H1 (cell line): ENCODE data around the gene GALNT2. TPM values are rescaled to one million over a fixed set of nuclear protein-coding genes. Genes with fewer than 3 reads are reported as not detected.

Experiments
- CTCF ChIA-PET: fragments of 300-600 bp; sonication (Branson Sonifier 250); formaldehyde crosslinking; loops from one replicate; lab custom pipeline; 2021; ENCODE audit not compliant: partially characterized antibody; lab: Charles Lee
- POLR2A ChIA-PET: fragments of 300-600 bp; sonication (Branson Sonifier 250); formaldehyde crosslinking; loops from one replicate; lab custom pipeline; 2021; ENCODE audit warnings: inconsistent platforms; ENCODE audit not compliant: partially characterized antibody; lab: Charles Lee
- DNase-seq, 2 experiments: peaks; one replicate each; pipeline versions ENCODE4 v3.0.0 to v3.0.0-alpha.2; 2010 to 2022; ENCODE audit warnings: low spot score in 2 of 2, low read depth in 1 of 2, mixed read lengths in 1 of 2
- FAIRE-seq: peaks from 2 replicates; lab custom pipeline; 2011; peaks lifted over from hg19 to GRCh38; lab: Jason Lieb, UNC
- H2AFZ ChIP-seq: 2 replicates; pipeline ENCODE4 v1.8.1; 2012; ENCODE audit warnings: low read length, inconsistent platforms
- H2AK5ac ChIP-seq: 2 replicates; pipeline ENCODE4 v1.6.1; 2013; ENCODE audit warnings: low read depth, low read length
- H2BK120ac ChIP-seq: replicated peaks from 2 replicates; pipeline ENCODE3; 2013; ENCODE audit warnings: low read depth, low read length, inconsistent platforms
- H2BK12ac ChIP-seq: 2 replicates; pipeline ENCODE4 v1.6.1; 2013; ENCODE audit warnings: low read depth, low read length
- H2BK15ac ChIP-seq: 2 replicates; pipeline ENCODE4 v1.6.1; 2013; ENCODE audit warnings: low read length
- H2BK20ac ChIP-seq: 2 replicates; pipeline ENCODE4 v1.6.1; 2013; ENCODE audit warnings: low read length
- H2BK5ac ChIP-seq: 2 replicates; pipeline ENCODE4 v1.6.1; 2013; ENCODE audit warnings: low read depth, low read length
- H3K14ac ChIP-seq: 2 replicates; pipeline ENCODE4 v1.6.1; 2013; ENCODE audit warnings: inconsistent platforms; ENCODE audit not compliant: insufficient read length
- H3K18ac ChIP-seq: 2 replicates; pipeline ENCODE4 v1.6.1; 2013; ENCODE audit warnings: low read length; ENCODE audit errors: extremely low read depth
- H3K23ac ChIP-seq: 2 replicates; pipeline ENCODE4 v1.6.1; 2013; ENCODE audit warnings: inconsistent platforms; ENCODE audit not compliant: insufficient read length
- H3K23me2 ChIP-seq: 2 replicates; pipeline ENCODE4 v1.6.1; 2013; ENCODE audit warnings: low read depth, low read length
- H3K27ac ChIP-seq: 2 replicates; pipeline ENCODE4 v1.6.1; 2011; ENCODE audit warnings: low read depth, low read length, inconsistent platforms
- H3K27me3 ChIP-seq, 4 experiments: replicated peaks in 1 of 4; 1 replicate in 1 of 4; 2 replicates in 3 of 4; pipeline versions ENCODE4 v1.6.1 to v1.8.1; 2011 to 2013; ENCODE audit warnings: low read length in 3 of 4, mild to moderate bottlenecking in 3 of 4, inconsistent platforms in 2 of 4, mixed read lengths in 2 of 4, moderate library complexity in 1 of 4; ENCODE audit not compliant: control insufficient read depth in 3 of 4, insufficient read depth in 3 of 4; ENCODE audit errors: extremely low read depth in 1 of 4
- H3K36me3 ChIP-seq, 4 experiments: 2 replicates each; pipeline versions ENCODE4 v1.6.1 to v1.8.1; 2011 to 2013; ENCODE audit warnings: mild to moderate bottlenecking in 4 of 4, low read length in 3 of 4, moderate library complexity in 2 of 4, control low read depth in 1 of 4, inconsistent platforms in 1 of 4; ENCODE audit not compliant: insufficient read depth in 4 of 4, control insufficient read depth in 2 of 4
- H3K4ac ChIP-seq: replicated peaks from 2 replicates; pipeline ENCODE3; 2013; ENCODE audit warnings: low read length, low read depth, mixed read lengths, inconsistent platforms; ENCODE audit not compliant: insufficient read length
- H3K4me1 ChIP-seq, 4 experiments: replicated peaks in 1 of 4; 1 replicate in 1 of 4; 2 replicates in 3 of 4; pipeline versions ENCODE4 v1.6.1 to v1.8.1; 2011 to 2013; ENCODE audit warnings: low read length in 3 of 4, inconsistent platforms in 2 of 4, mixed read lengths in 1 of 4; ENCODE audit not compliant: insufficient read depth in 4 of 4, control insufficient read depth in 3 of 4
- H3K4me2 ChIP-seq, 2 experiments: 2 replicates each; pipeline versions ENCODE4 v1.6.1 to v1.8.1; 2011 to 2013; ENCODE audit warnings: low read depth in 2 of 2, low read length in 2 of 2, control low read depth in 1 of 2, inconsistent platforms in 1 of 2, mild to moderate bottlenecking in 1 of 2; ENCODE audit not compliant: insufficient read depth in 1 of 2
- H3K4me3 ChIP-seq, 4 experiments: fragments of 200-600, 300-600 bp in 1 of 4; sonication (generic), shearing (Covaris generic), sonication (Bioruptor Twin) in 1 of 4; 2 replicates each; pipeline versions ENCODE4 v1.5.1 to v1.8.1; 2011 to 2016; ENCODE audit warnings: low read length in 4 of 4, low read depth in 3 of 4, control low read depth in 2 of 4, inconsistent platforms in 2 of 4, mild to moderate bottlenecking in 2 of 4, mixed read lengths in 1 of 4, moderate library complexity in 1 of 4; ENCODE audit not compliant: insufficient read depth in 2 of 4; ENCODE audit errors: extremely low read depth in 1 of 4
- H3K56ac ChIP-seq: replicated peaks from 2 replicates; pipeline ENCODE3; 2013; ENCODE audit warnings: low read depth, mild to moderate bottlenecking, mixed read lengths, low read length, inconsistent platforms; ENCODE audit not compliant: insufficient read length
- H3K79me1 ChIP-seq: 2 replicates; pipeline ENCODE4 v1.6.1; 2013; ENCODE audit warnings: low read depth, low read length, control low read depth
- H3K79me2 ChIP-seq, 2 experiments: 2 replicates each; pipeline versions ENCODE4 v1.6.1 to v1.8.1; 2012 to 2013; ENCODE audit warnings: low read length in 2 of 2, mild to moderate bottlenecking in 2 of 2, inconsistent platforms in 1 of 2; ENCODE audit not compliant: insufficient read depth in 2 of 2, control insufficient read depth in 1 of 2
- H3K9ac ChIP-seq, 4 experiments: replicated peaks in 1 of 4; 1 replicate in 1 of 4; 2 replicates in 3 of 4; pipeline versions ENCODE4 v1.6.1 to v1.8.1; 2011 to 2013; ENCODE audit warnings: low read depth in 3 of 4, low read length in 3 of 4, control low read depth in 2 of 4, mild to moderate bottlenecking in 2 of 4, moderate library complexity in 2 of 4, inconsistent platforms in 1 of 4; ENCODE audit errors: extremely low read depth in 1 of 4
- H3K9me3 ChIP-seq, 2 experiments: 2 replicates each; pipeline versions ENCODE4 v1.6.1 to v1.8.1; 2012 to 2013; ENCODE audit warnings: mild to moderate bottlenecking in 2 of 2, moderate library complexity in 2 of 2, control low read depth in 1 of 2, inconsistent platforms in 1 of 2, low read depth in 1 of 2, low read length in 1 of 2, mixed read lengths in 1 of 2; ENCODE audit not compliant: insufficient read depth in 2 of 2
- H4K20me1 ChIP-seq, 2 experiments: replicated peaks in 1 of 2; 2 replicates each; pipeline versions ENCODE3 to v1.8.1; 2011 to 2013; ENCODE audit warnings: inconsistent platforms in 2 of 2, low read length in 2 of 2, mild to moderate bottlenecking in 1 of 2; ENCODE audit not compliant: insufficient read depth in 2 of 2, control insufficient read depth in 1 of 2
- H4K5ac ChIP-seq: 2 replicates; pipeline ENCODE4 v1.6.1; 2013; ENCODE audit warnings: low read length, low read depth, mixed read lengths, inconsistent platforms; ENCODE audit not compliant: insufficient read length
- H4K8ac ChIP-seq: 2 replicates; pipeline ENCODE4 v1.8.0; 2013; ENCODE audit warnings: mild to moderate bottlenecking, moderate library complexity, low read length, inconsistent platforms; ENCODE audit not compliant: insufficient read depth; ENCODE audit errors: extremely low read depth
- H4K91ac ChIP-seq: replicated peaks from 2 replicates; pipeline ENCODE3; 2013; ENCODE audit warnings: low read length, mixed read lengths, inconsistent platforms; ENCODE audit not compliant: insufficient read length
- CBX5 ChIP-seq: fragments of 300-800, 300-1000 bp; sonication (generic); IDR thresholded peaks from 2 replicates; pipeline ENCODE4 v1.7.1; 2016; ENCODE audit warnings: antibody characterized with exemption, low read length, low read depth
- EZH2 ChIP-seq: fragments of 200-600 bp; sonication (generic); IDR thresholded peaks from 2 replicates; pipeline ENCODE4 v1.7.1; 2012; ENCODE audit warnings: low read depth, mild to moderate bottlenecking, moderate library complexity, low read length, inconsistent platforms; ENCODE audit not compliant: severe bottlenecking
- GTF2F1 ChIP-seq: IDR thresholded peaks from 2 replicates; pipeline ENCODE4 v1.6.1; 2012; ENCODE audit warnings: low read depth, low read length, improper control_type of control experiment, borderline replicate concordance
- JUN ChIP-seq: IDR thresholded peaks from 2 replicates; pipeline ENCODE4 v1.6.1; 2011; ENCODE audit warnings: low read depth, mild to moderate bottlenecking, improper control_type of control experiment, low read length
- RAD21 ChIP-seq, 2 experiments: IDR thresholded peaks in 1 of 2; conservative IDR thresholded peaks in 1 of 2; 2 replicates each; pipeline ENCODE4 v1.6.1; 2011; ENCODE audit warnings: low read depth in 2 of 2, low read length in 2 of 2, improper control_type of control experiment in 1 of 2, inconsistent platforms in 1 of 2, mild to moderate bottlenecking in 1 of 2, moderate library complexity in 1 of 2
- RBBP5 ChIP-seq: IDR thresholded peaks from 2 replicates; pipeline ENCODE4 v1.7.1; 2012; ENCODE audit warnings: low read depth, mild to moderate bottlenecking, inconsistent platforms, low read length, moderate library complexity, borderline replicate concordance
- RFX5 ChIP-seq: IDR thresholded peaks from 2 replicates; pipeline ENCODE4 v1.6.1; 2011; ENCODE audit warnings: low read depth, low read length, improper control_type of control experiment, borderline replicate concordance
- SIRT6 ChIP-seq: IDR thresholded peaks from one replicate; pipeline ENCODE4 v1.7.1; 2012; ENCODE audit warnings: low read length, inconsistent platforms
- SP1 ChIP-seq: IDR thresholded peaks from 2 replicates; pipeline ENCODE4 v1.6.1; 2011; ENCODE audit warnings: low read depth, low read length
- SP4 ChIP-seq: IDR thresholded peaks from 2 replicates; pipeline ENCODE4 v1.6.1; 2012; ENCODE audit warnings: low read length, inconsistent platforms
- SRF ChIP-seq: IDR thresholded peaks from 2 replicates; pipeline ENCODE4 v1.6.1; 2011; ENCODE audit warnings: mild to moderate bottlenecking, low read depth, low read length, moderate library complexity
- TBP ChIP-seq: IDR thresholded peaks from 2 replicates; pipeline ENCODE4 v1.6.1; 2011; ENCODE audit warnings: low read depth, low read length, improper control_type of control experiment
- WGBS, 2 experiments: shearing (Covaris generic) in 1 of 2; methylation state at CpG; one replicate each; pipeline versions ENCODE4 v1.1.6 to v1.1.7; 2013 to 2015; ENCODE audit warnings: low lambda C conversion rate in 2 of 2, mixed read lengths in 2 of 2, inconsistent platforms in 1 of 2, low coverage in 1 of 2, missing lambda C conversion rate in 1 of 2; ENCODE audit not compliant: insufficient replicate concordance in 2 of 2, insufficient coverage in 1 of 2, insufficient read length in 1 of 2; ENCODE audit errors: extremely low coverage in 1 of 2, missing lambda C conversion rate in 1 of 2; 5-methylcytosine and 5-hydroxymethylcytosine counted together
- polyA plus RNA-seq, 7 experiments: library from polyadenylated mRNA; depleted of rRNA in 3 of 7; stranded (reverse) in 5 of 7; unstranded in 2 of 7; fragments of >200 nt in 5 of 7; fragments of 200-250 nt in 2 of 7; gene quantifications; 1 replicate in 5 of 7; 2 replicates in 1 of 7; 4 replicates in 1 of 7; pipeline versions ENCODE4 v1.2.1 to v1.2.3, GENCODE V29; 2011 to 2013; ENCODE audit warnings: missing spikeins in 2 of 7, mixed read lengths in 2 of 7
- total RNA-seq: library from RNA; stranded (reverse); fragmentation: NEBNext Ultra II Directional; extraction: Animal tissue kit (Norgen Biotek cat#: 25700); gene quantifications from 2 replicates; pipeline ENCODE4 v1.2.1, GENCODE V29; 2021

GALNT2 gene
- total and polyA plus RNA-seq, 2 of the 8 experiments (the other 6 are each of a cell fraction or from before 2014, with no cell fraction given), result 34.5 to 75.3 TPM

DNA sequence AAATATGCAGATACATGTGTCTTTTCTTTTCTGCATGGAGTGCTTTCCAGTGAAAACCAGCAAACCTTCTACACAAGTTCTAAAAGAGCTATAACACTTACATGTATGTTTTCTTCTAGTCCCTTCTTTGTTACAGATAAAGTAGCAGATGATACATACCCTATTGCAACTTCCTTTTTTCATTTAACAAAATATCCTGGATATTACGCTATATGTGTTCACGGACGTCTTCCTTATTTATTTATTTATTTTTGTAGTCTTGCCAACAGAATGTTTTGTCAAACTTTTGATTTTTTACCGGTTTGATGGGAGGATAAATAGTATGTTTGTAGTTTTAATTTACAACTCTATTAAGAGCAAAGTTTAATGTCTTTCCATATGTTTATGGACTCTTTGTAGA, 5.2 kb upstream of the GALNT2 start:
- H3K23ac ChIP-seq, result no peak overlapping the region
- TF ChIP-seq SP1, result no peak
- TF ChIP-seq CBX5, result no peak
- TF ChIP-seq TBP, result no peak
- TF ChIP-seq RFX5, result no peak
- no peak for TF ChIP-seq JUN
- no peak for TF ChIP-seq EZH2
- no peak for TF ChIP-seq SIRT6
- TF ChIP-seq SP4, result no peak
- TF ChIP-seq RAD21 (IDR thresholded peaks at IDR 0.05 in 1 of 2, conservative IDR thresholded peaks at IDR 0.05 in 1 of 2; ENCODE audit: low read depth in 2 of 2, low read length in 2 of 2), result no peak
- no peak for TF ChIP-seq SRF
- TF ChIP-seq GTF2F1, result no peak
- no peak for TF ChIP-seq RBBP5

More for the DNA sequence above, 5.2 kb upstream of the GALNT2 start:
- H3K27ac ChIP-seq, result no peak overlapping the region
- DNase-seq, result no peak
- no peak overlapping the region for H3K4me3 ChIP-seq
- H3K9ac ChIP-seq, result no peak overlapping the region
- whole genome bisulfite sequencing, 2 experiments, result 97% methylated on average over 4 of the region's 4 CpGs; no CpG with 5 or more reads in 1 of the 2 experiments
- no peaks in the 10 kb centered on the region for H3K79me2 ChIP-seq
- no peak overlapping the region for H4K8ac ChIP-seq
- H4K91ac ChIP-seq, result no peak overlapping the region
- H3K79me1 ChIP-seq, result no peaks in the 10 kb centered on the region
- H3K27me3 ChIP-seq, result no peaks in the 10 kb centered on the region
- no peak overlapping the region for H3K18ac ChIP-seq
- no peaks in the 10 kb centered on the region for H4K20me1 ChIP-seq
- no peak overlapping the region for H2BK15ac ChIP-seq
- H3K23me2 ChIP-seq, result no peaks in the 10 kb centered on the region; the same call in 1 of the 2 replicates
- H2AFZ ChIP-seq, result no peak overlapping the region
- no peak overlapping the region for H4K5ac ChIP-seq
- H2BK5ac ChIP-seq, result no peak overlapping the region
- no peak overlapping the region for H3K4me2 ChIP-seq
- no peak for FAIRE-seq
- ChIA-PET POLR2A (no interaction called here), CTCF (interaction anchor here (0.6 to 0.7 kb wide), 2 partner anchors 31 to 59 kb away, joined by 3 read pairs; no protein-coding TSS in a partner anchor)
- H3K36me3 ChIP-seq, result no peaks in the 10 kb centered on the region
- no peaks in the 10 kb centered on the region for H3K4me1 ChIP-seq
- H3K14ac ChIP-seq, result no peak overlapping the region
- no peak overlapping the region for H2BK20ac ChIP-seq
- no peak overlapping the region for H2AK5ac ChIP-seq
- H3K56ac ChIP-seq, result no peak overlapping the region
- H2BK120ac ChIP-seq, result no peak overlapping the region
- H3K4ac ChIP-seq, result no peak overlapping the region
- H3K9me3 ChIP-seq, result peaks cover 0 to 4% of the 10 kb centered on the region in 2 experiments; a peak in 1 of 4 replicates
- H2BK12ac ChIP-seq, result no peak overlapping the region
